Measurements from ENCODE around the gene FES.

DNA sequence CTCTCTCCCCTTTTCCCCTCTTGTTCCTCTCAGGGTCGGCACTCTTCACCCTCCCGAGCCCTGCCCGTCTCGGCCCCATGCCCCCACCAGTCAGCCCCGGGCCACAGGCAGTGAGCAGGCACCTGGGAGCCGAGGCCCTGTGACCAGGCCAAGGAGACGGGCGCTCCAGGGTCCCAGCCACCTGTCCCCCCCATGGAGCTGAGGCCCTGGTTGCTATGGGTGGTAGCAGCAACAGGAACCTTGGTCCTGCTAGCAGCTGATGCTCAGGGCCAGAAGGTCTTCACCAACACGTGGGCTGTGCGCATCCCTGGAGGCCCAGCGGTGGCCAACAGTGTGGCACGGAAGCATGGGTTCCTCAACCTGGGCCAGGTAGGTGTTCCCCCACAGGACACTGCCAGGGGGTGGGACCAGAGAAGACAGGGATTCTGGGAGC, 8.7 kb upstream of the FES start:
- TF ChIP-seq, protein P1, sequence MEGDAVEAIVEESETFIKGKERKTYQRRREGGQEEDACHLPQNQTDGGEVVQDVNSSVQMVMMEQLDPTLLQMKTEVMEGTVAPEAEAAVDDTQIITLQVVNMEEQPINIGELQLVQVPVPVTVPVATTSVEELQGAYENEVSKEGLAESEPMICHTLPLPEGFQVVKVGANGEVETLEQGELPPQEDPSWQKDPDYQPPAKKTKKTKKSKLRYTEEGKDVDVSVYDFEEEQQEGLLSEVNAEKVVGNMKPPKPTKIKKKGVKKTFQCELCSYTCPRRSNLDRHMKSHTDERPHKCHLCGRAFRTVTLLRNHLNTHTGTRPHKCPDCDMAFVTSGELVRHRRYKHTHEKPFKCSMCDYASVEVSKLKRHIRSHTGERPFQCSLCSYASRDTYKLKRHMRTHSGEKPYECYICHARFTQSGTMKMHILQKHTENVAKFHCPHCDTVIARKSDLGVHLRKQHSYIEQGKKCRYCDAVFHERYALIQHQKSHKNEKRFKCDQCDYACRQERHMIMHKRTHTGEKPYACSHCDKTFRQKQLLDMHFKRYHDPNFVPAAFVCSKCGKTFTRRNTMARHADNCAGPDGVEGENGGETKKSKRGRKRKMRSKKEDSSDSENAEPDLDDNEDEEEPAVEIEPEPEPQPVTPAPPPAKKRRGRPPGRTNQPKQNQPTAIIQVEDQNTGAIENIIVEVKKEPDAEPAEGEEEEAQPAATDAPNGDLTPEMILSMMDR (IDR thresholded peaks at IDR 0.05): no peak
- no peak for TF ChIP-seq POLR2AphosphoS5 (IDR thresholded peaks at IDR 0.05)

Measured in transverse colon (tissue), 4 donors.